ENCODE data around the gene DAZAP1.

DNA sequence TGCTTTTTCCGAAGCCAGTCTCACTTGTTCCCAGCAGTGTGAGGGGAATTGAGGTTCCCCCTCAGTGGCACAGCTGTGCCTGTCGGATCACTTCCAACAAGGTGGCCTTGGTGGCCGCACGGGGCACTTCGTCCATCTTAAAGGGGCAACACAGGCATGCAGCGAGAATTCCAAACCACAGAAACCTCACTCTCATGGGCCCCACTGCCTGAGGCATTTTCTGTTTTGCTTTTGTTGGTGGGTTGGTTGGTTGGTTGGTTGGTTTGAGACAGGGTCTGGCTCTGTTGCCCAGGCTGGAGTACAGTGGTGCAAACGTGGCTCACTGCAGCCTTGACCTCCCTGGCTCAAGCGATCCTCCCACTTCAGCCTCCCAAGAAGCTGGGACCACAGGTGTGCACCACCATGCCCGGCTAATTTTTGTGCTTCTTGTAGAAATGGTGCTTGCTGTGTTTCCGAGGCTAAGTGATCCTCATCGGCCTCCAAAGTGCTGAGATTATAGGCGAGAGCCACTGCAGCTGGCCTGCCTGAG is 27.4 kb upstream of the DAZAP1 start:
- TF ChIP-seq, protein P1, sequence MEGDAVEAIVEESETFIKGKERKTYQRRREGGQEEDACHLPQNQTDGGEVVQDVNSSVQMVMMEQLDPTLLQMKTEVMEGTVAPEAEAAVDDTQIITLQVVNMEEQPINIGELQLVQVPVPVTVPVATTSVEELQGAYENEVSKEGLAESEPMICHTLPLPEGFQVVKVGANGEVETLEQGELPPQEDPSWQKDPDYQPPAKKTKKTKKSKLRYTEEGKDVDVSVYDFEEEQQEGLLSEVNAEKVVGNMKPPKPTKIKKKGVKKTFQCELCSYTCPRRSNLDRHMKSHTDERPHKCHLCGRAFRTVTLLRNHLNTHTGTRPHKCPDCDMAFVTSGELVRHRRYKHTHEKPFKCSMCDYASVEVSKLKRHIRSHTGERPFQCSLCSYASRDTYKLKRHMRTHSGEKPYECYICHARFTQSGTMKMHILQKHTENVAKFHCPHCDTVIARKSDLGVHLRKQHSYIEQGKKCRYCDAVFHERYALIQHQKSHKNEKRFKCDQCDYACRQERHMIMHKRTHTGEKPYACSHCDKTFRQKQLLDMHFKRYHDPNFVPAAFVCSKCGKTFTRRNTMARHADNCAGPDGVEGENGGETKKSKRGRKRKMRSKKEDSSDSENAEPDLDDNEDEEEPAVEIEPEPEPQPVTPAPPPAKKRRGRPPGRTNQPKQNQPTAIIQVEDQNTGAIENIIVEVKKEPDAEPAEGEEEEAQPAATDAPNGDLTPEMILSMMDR (conservative IDR thresholded peaks at IDR 0.05; ENCODE audit: low read length), result no peak
- no peak for TF ChIP-seq EZH2phosphoT487 (IDR thresholded peaks at IDR 0.05; ENCODE audit: borderline replicate concordance)

Data from Loucy (cell line).